B cell (primary cell): ENCODE results near the gene VSTM2B.
A peak's percentile ranks its signal among the peaks of the same experiment; 100 is the strongest.

ENCODE experiments used
- EZH2 ChIP-seq: IDR thresholded peaks from 2 replicates; pipeline ENCODE4 v1.6.1; 2012; ENCODE audit warnings: borderline replicate concordance, low read depth, mild to moderate bottlenecking, moderate library complexity, low read length; ENCODE audit not compliant: insufficient read depth, poor library complexity, severe bottlenecking
- TF ChIP-seq, protein P1 (sequence below): fragments of 200-600 bp; IDR thresholded peaks from one replicate; pipeline ENCODE4 v1.8.0; 2022; ENCODE audit warnings: antibody characterized with exemption, mild to moderate bottlenecking

GRCh38 chr19:29610574-29611271 lies 84.9 kb downstream of the VSTM2B start:
- TF ChIP-seq, protein P1, sequence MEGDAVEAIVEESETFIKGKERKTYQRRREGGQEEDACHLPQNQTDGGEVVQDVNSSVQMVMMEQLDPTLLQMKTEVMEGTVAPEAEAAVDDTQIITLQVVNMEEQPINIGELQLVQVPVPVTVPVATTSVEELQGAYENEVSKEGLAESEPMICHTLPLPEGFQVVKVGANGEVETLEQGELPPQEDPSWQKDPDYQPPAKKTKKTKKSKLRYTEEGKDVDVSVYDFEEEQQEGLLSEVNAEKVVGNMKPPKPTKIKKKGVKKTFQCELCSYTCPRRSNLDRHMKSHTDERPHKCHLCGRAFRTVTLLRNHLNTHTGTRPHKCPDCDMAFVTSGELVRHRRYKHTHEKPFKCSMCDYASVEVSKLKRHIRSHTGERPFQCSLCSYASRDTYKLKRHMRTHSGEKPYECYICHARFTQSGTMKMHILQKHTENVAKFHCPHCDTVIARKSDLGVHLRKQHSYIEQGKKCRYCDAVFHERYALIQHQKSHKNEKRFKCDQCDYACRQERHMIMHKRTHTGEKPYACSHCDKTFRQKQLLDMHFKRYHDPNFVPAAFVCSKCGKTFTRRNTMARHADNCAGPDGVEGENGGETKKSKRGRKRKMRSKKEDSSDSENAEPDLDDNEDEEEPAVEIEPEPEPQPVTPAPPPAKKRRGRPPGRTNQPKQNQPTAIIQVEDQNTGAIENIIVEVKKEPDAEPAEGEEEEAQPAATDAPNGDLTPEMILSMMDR = peak; percentile 88
- TF ChIP-seq EZH2 = no peak
